Measurements from ENCODE around the gene ESR1.

ESR1 gene

DNA sequence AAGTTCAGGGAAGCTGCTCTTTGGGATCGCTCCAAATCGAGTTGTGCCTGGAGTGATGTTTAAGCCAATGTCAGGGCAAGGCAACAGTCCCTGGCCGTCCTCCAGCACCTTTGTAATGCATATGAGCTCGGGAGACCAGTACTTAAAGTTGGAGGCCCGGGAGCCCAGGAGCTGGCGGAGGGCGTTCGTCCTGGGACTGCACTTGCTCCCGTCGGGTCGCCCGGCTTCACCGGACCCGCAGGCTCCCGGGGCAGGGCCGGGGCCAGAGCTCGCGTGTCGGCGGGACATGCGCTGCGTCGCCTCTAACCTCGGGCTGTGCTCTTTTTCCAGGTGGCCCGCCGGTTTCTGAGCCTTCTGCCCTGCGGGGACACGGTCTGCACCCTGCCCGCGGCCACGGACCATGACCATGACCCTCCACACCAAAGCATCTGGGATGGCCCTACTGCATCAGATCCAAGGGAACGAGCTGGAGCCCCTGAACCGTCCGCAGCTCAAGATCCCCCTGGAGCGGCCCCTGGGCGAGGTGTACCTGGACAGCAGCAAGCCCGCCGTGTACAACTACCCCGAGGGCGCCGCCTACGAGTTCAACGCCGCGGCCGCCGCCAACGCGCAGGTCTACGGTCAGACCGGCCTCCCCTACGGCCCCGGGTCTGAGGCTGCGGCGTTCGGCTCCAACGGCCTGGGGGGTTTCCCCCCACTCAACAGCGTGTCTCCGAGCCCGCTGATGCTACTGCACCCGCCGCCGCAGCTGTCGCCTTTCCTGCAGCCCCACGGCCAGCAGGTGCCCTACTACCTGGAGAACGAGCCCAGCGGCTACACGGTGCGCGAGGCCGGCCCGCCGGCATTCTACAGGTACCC lies at the start of gene ESR1:
ESR1 (plus strand) TSS at position 170 of the 858 bp plus-strand sequence; CDS start at position 401, 231 bp downstream.
- no peaks in the 10 kb centered on the region for H3K27me3 ChIP-seq (ENCODE audit: control insufficient read depth, low read length)

GRCh38 chr6:151760486-151760885 lies 47.0 kb upstream of the ESR1 start:
- Histone ChIP-seq H3K4me2 (ENCODE audit: low read length) (no peak overlapping the region), H4K20me1 (ENCODE audit: control insufficient read depth, insufficient read depth, low read depth, low read length) (no peaks in the 10 kb centered on the region), H3F3A (ENCODE audit: control insufficient read depth, insufficient read depth) (no peaks in the 10 kb centered on the region), H3K4me3 (ENCODE audit: low read length) (no peak overlapping the region), H3K4me1 (ENCODE audit: control insufficient read depth, low read length) (peaks cover 8% of the 10 kb centered on the region), H3K9me2 (replicated peaks; ENCODE audit: control insufficient read depth, low read length) (no peaks in the 10 kb centered on the region), H3K79me2 (ENCODE audit: control insufficient read depth, low read length) (no peaks in the 10 kb centered on the region), H3K9me3 (ENCODE audit: control insufficient read depth, insufficient read depth, low read length) (no peaks in the 10 kb centered on the region), H3K36me3 (ENCODE audit: control insufficient read depth, low read length) (no peaks in the 10 kb centered on the region), H3K27me3 (ENCODE audit: control insufficient read depth, low read length) (no peaks in the 10 kb centered on the region), H3K27ac (ENCODE audit: low read depth, low read length) (no peak overlapping the region)
- TF ChIP-seq EZH2phosphoT487 (IDR thresholded peaks at IDR 0.05; ENCODE audit: borderline replicate concordance, low read length) = no peak
- no peak for TF ChIP-seq CTCF (IDR thresholded peaks at IDR 0.05; ENCODE audit: low read depth, low read length, poor library complexity, severe bottlenecking)

More for the DNA sequence above, at the start of gene ESR1:
- H3K4me1 ChIP-seq (ENCODE audit: control insufficient read depth, low read length) = no peaks in the 10 kb centered on the region
- no peaks in the 10 kb centered on the region for H3F3A ChIP-seq (ENCODE audit: control insufficient read depth, insufficient read depth)
- no peak for TF ChIP-seq EZH2phosphoT487 (IDR thresholded peaks at IDR 0.05; ENCODE audit: borderline replicate concordance, low read length)
- TF ChIP-seq CTCF (IDR thresholded peaks at IDR 0.05; ENCODE audit: low read depth, low read length, poor library complexity, severe bottlenecking) = no peak
- H4K20me1 ChIP-seq (ENCODE audit: control insufficient read depth, insufficient read depth, low read depth, low read length) = no peaks in the 10 kb centered on the region
- H3K36me3 ChIP-seq (ENCODE audit: control insufficient read depth, low read length) = no peaks in the 10 kb centered on the region
- no peaks in the 10 kb centered on the region for H3K79me2 ChIP-seq (ENCODE audit: control insufficient read depth, low read length)
- H3K4me3 ChIP-seq (ENCODE audit: low read length) = no peak within 1 kb of the TSS
- H3K9me2 ChIP-seq (replicated peaks; ENCODE audit: control insufficient read depth, low read length) = no peaks in the 10 kb centered on the region
- no peaks in the 10 kb centered on the region for H3K9me3 ChIP-seq (ENCODE audit: control insufficient read depth, insufficient read depth, low read length)
- no peak within 1 kb of the TSS for H3K27ac ChIP-seq (ENCODE audit: low read depth, low read length)
- H3K4me2 ChIP-seq (ENCODE audit: low read length) = no peak within 1 kb of the TSS

- Histone ChIP-seq H3K9me3 (ENCODE audit: control insufficient read depth, insufficient read depth, low read length) (no peaks in the 10 kb centered on the region), H3K36me3 (ENCODE audit: control insufficient read depth, low read length) (no peaks in the 10 kb centered on the region), H3K27me3 (ENCODE audit: control insufficient read depth, low read length) (no peaks in the 10 kb centered on the region), H4K20me1 (ENCODE audit: control insufficient read depth, insufficient read depth, low read depth, low read length) (no peaks in the 10 kb centered on the region), H3K9me2 (replicated peaks; ENCODE audit: control insufficient read depth, low read length) (no peaks in the 10 kb centered on the region), H3K4me1 (ENCODE audit: control insufficient read depth, low read length) (peaks cover 8% of the 10 kb centered on the region), H3K4me2 (ENCODE audit: low read length) (no peak overlapping the region), H3K27ac (ENCODE audit: low read depth, low read length) (no peak overlapping the region), H3K4me3 (ENCODE audit: low read length) (no peak overlapping the region), H3K79me2 (ENCODE audit: control insufficient read depth, low read length) (no peaks in the 10 kb centered on the region), H3F3A (ENCODE audit: control insufficient read depth, insufficient read depth) (no peaks in the 10 kb centered on the region)
- no peak for TF ChIP-seq CTCF (IDR thresholded peaks at IDR 0.05; ENCODE audit: low read depth, low read length, poor library complexity, severe bottlenecking)
Observed at GRCh38 chr6:151761851-151762250, 45.6 kb upstream of the ESR1 start.

All from DOHH2 (cell line).